K562 (cell line): ENCODE measurements around the gene TBL1X. TPM values are rescaled to one million over a fixed set of nuclear protein-coding genes. Genes with fewer than 3 reads are reported as not detected.

Experiments
- ATAC-seq: fragments of 200-7000 bp; cut with Tn5 transposase; 3 replicates; pipeline ENCODE4 v1.9.1; 2020; ENCODE audit warnings: moderate library complexity
- BruUV-seq: library from RNA; stranded (reverse); fragments of 400-500 nt; replicated peaks from 2 replicates; lab custom pipeline; 2021; lab: Mats Ljungman, UMichigan
- CTCF ChIA-PET: fragments of 300-600 bp; formaldehyde crosslinking; extraction: SDS; loops from one replicate; lab custom pipeline; 2021; ENCODE audit warnings: low intra/inter-chr PET ratio; lab: Yijun Ruan, JAX
- POLR2A ChIA-PET: fragments of 300-600, 350-650 bp; sonication (Branson Sonifier 250); formaldehyde crosslinking; extraction: SDS; loops from one replicate; lab custom pipeline; 2021; ENCODE audit warnings: antibody characterized with exemption, inconsistent platforms; lab: Yijun Ruan, JAX
- DNase-seq, 4 experiments: peaks; one replicate each; pipeline versions ENCODE4 v3.0.0 to v3.0.0-alpha.2; 2011 to 2018; ENCODE audit warnings: low spot score in 3 of 4, mixed read lengths in 3 of 4; ENCODE audit errors: extremely low read depth in 1 of 4
- FAIRE-seq: peaks from 2 replicates; lab custom pipeline; 2011; peaks lifted over from hg19 to GRCh38; lab: Jason Lieb, UNC
- H2AFZ ChIP-seq: 2 replicates; pipeline ENCODE4 v1.6.0; 2011; ENCODE audit warnings: low read depth, low read length, control low read depth, inconsistent platforms
- H3K27ac ChIP-seq: fragments of 200-600 bp; 3 replicates; pipeline ENCODE4 v1.8.0; 2011; ENCODE audit warnings: low read depth, mild to moderate bottlenecking, control low read depth, inconsistent platforms, low read length, moderate library complexity, mixed read lengths; ENCODE audit errors: extremely low read depth
- H3K27me3 ChIP-seq, 2 experiments: fragments of 300-600 bp in 1 of 2; 2 replicates in 1 of 2; 3 replicates in 1 of 2; pipeline versions ENCODE4 v1.6.0 to v1.8.0; 2011; ENCODE audit warnings: inconsistent platforms in 2 of 2, low read length in 2 of 2, mild to moderate bottlenecking in 1 of 2, mixed read lengths in 1 of 2, moderate library complexity in 1 of 2; ENCODE audit not compliant: control insufficient read depth in 2 of 2, insufficient read depth in 2 of 2
- H3K36me3 ChIP-seq: fragments of 300-600 bp; 3 replicates; pipeline ENCODE4 v1.8.0; 2011; ENCODE audit warnings: mild to moderate bottlenecking, low read length, inconsistent platforms; ENCODE audit not compliant: control insufficient read depth, insufficient read depth
- H3K4me1 ChIP-seq, 2 experiments: fragments of 200-600 bp in 1 of 2; replicated peaks in 1 of 2; 2 replicates in 1 of 2; 3 replicates in 1 of 2; pipeline versions ENCODE4 v1.5.1 to v1.8.0; 2011; ENCODE audit warnings: inconsistent platforms in 2 of 2, low read length in 2 of 2, mild to moderate bottlenecking in 1 of 2, mixed read lengths in 1 of 2, moderate library complexity in 1 of 2; ENCODE audit not compliant: control insufficient read depth in 2 of 2, insufficient read depth in 2 of 2
- H3K4me2 ChIP-seq: 2 replicates; pipeline ENCODE4 v1.6.1; 2011; ENCODE audit warnings: low read length, control low read depth, inconsistent platforms, mixed read lengths; ENCODE audit not compliant: insufficient read depth
- H3K4me3 ChIP-seq: fragments of 200-600 bp; sonication (generic), shearing (Covaris generic); 2 replicates; pipeline ENCODE4 v1.5.1; 2016; ENCODE audit warnings: control low read depth, inconsistent platforms
- H3K79me2 ChIP-seq: fragments of 200-600 bp; 3 replicates; pipeline ENCODE4 v1.8.0; 2011; ENCODE audit warnings: low read length, inconsistent platforms; ENCODE audit not compliant: control insufficient read depth, insufficient read depth
- H3K9ac ChIP-seq, 2 experiments: 2 replicates each; pipeline versions ENCODE4 v1.6.0 to v1.6.1; 2011; ENCODE audit warnings: low read depth in 2 of 2, low read length in 2 of 2, control low read depth in 1 of 2, inconsistent platforms in 1 of 2, mild to moderate bottlenecking in 1 of 2, mixed read lengths in 1 of 2; ENCODE audit not compliant: insufficient read depth in 1 of 2
- H3K9me1 ChIP-seq: one replicate; pipeline ENCODE4 v1.6.0; 2011; ENCODE audit warnings: inconsistent platforms, mild to moderate bottlenecking, low read length, moderate library complexity; ENCODE audit not compliant: control insufficient read depth, insufficient read depth
- H3K9me3 ChIP-seq: replicated peaks from 2 replicates; pipeline ENCODE4 v1.5.1; 2011; ENCODE audit warnings: low read depth, low read length, inconsistent platforms; ENCODE audit not compliant: control insufficient read depth, insufficient read depth
- H4K20me1 ChIP-seq: replicated peaks from 2 replicates; pipeline ENCODE4 v1.6.1; 2011; ENCODE audit warnings: low read length, inconsistent platforms, mixed read lengths; ENCODE audit not compliant: control insufficient read depth, insufficient read depth
- CCNT2 ChIP-seq: IDR thresholded peaks from 2 replicates; pipeline ENCODE4 v1.6.1; 2011; ENCODE audit warnings: borderline replicate concordance, low read depth, mild to moderate bottlenecking, moderate library complexity, mixed read lengths, low read length; ENCODE audit not compliant: insufficient read length; ENCODE audit errors: extremely low read depth
- ETV6 ChIP-seq, 3 experiments: fragments of 150-350 bp in 1 of 3; sonication (generic) in 1 of 3; formaldehyde crosslinking in 1 of 3; IDR thresholded peaks; 2 replicates each; pipeline versions ENCODE4 v1.6.1 to v1.8.0; 2014 to 2022; ENCODE audit warnings: borderline replicate concordance in 2 of 3, low read depth in 2 of 3, antibody characterized with exemption in 1 of 3, low read length in 1 of 3, mild to moderate bottlenecking in 1 of 3, missing genetic modification reagents in 1 of 3
- HNRNPUL1 ChIP-seq: fragments of 200-400 bp; formaldehyde crosslinking; IDR thresholded peaks from 2 replicates; pipeline ENCODE4 v1.6.1; 2017; ENCODE audit warnings: low read length
- ILF3 ChIP-seq: fragments of 450-650 bp; IDR thresholded peaks from 2 replicates; pipeline ENCODE4 v1.6.1; 2018; ENCODE audit warnings: antibody characterized with exemption, mild to moderate bottlenecking, moderate library complexity, borderline replicate concordance
- MEF2D ChIP-seq: conservative IDR thresholded peaks from 2 replicates; pipeline ENCODE4 v1.6.1; 2016; ENCODE audit warnings: low read depth, missing genetic modification characterization, missing compliant biosample characterization
- NFIX ChIP-seq: fragments of 250-450 bp; sonication (Bioruptor Pico); IDR thresholded peaks from 2 replicates; pipeline ENCODE4 v1.4.0; 2020; ENCODE audit warnings: low read depth, mild to moderate bottlenecking, moderate library complexity
- SMARCA4 ChIP-seq: fragments of 450-650 bp; IDR thresholded peaks from 2 replicates; pipeline ENCODE4 v1.6.1; 2016
- TCFL5 ChIP-seq: fragments of 250-450 bp; sonication (Bioruptor Pico); conservative IDR thresholded peaks from 2 replicates; pipeline ENCODE4 v1.6.1; 2021; ENCODE audit warnings: mild to moderate bottlenecking, moderate library complexity, matching md5 sums
- ZNF766 ChIP-seq: fragments of 200-800 bp; sonication (Bioruptor generic); conservative IDR thresholded peaks from 2 replicates; pipeline ENCODE4 v1.6.1; 2016; ENCODE audit warnings: missing genetic modification characterization, missing compliant biosample characterization
- ZSCAN32 ChIP-seq: fragments of 450-650 bp; formaldehyde crosslinking; IDR thresholded peaks from 2 replicates; pipeline ENCODE4 v1.4.0; 2020; ENCODE audit warnings: mild to moderate bottlenecking, moderate library complexity
- WGBS: fragments of 100-300 bp; shearing (Covaris generic); methylation state at CpG from one replicate; pipeline ENCODE4 v1.1.6; 2016; ENCODE audit warnings: low coverage, mixed read lengths; ENCODE audit not compliant: insufficient coverage; ENCODE audit errors: missing lambda C conversion rate; 5-methylcytosine and 5-hydroxymethylcytosine counted together
- in situ Hi-C: fragments of 300-500 bp; cut with MboI; formaldehyde crosslinking; loops from 4 replicates; pipeline ENCODE4 v1.15.0; 2018; ENCODE audit warnings: inconsistent platforms, mixed read lengths
- intact Hi-C: fragments of 100-400 bp; cut with micrococcal nuclease; formaldehyde crosslinking; loops from 2 replicates; pipeline ENCODE4 v1.14.2; 2022
- polyA plus RNA-seq, 8 experiments: library from polyadenylated mRNA; depleted of rRNA in 4 of 8; stranded (reverse) in 5 of 8; unstranded in 3 of 8; fragments of >200 nt; fragmentation: Nextera tagmentation in 2 of 8; fragmentation: Illumina TruSeq in 1 of 8; extraction: Ambion mirVana in 2 of 8; extraction: Trizol in 1 of 8; gene quantifications; 2 replicates each; pipeline versions ENCODE4 v1.2.1 to v1.2.3, GENCODE V29; 2011 to 2014; ENCODE audit warnings: inconsistent platforms in 1 of 8, missing spikeins in 1 of 8
- total RNA-seq, 7 experiments: library from RNA; depleted of rRNA in 6 of 7; stranded (reverse); fragments of >200 nt in 6 of 7; fragmentation: Illumina TruSeq in 2 of 7; extraction: Trizol in 2 of 7; gene quantifications; 2 replicates each; pipeline versions ENCODE4 v1.2.1 to v1.2.3, GENCODE V29; 2011 to 2021; ENCODE audit warnings: low replicate concordance in 1 of 7
- TF ChIP-seq, protein P1 (sequence below): sonication (generic); formaldehyde crosslinking; IDR thresholded peaks from 2 replicates; pipeline ENCODE4 v1.8.1; 2023; ENCODE audit warnings: mild to moderate bottlenecking, missing genetic modification reagents
- TF ChIP-seq, protein P2 (sequence below): fragments of 250-450 bp; sonication (Bioruptor Pico); IDR thresholded peaks from 2 replicates; pipeline ENCODE4 v1.4.0; 2020; ENCODE audit warnings: borderline replicate concordance

Gene TBL1X
- total and polyA plus RNA-seq, 9 of the 15 experiments (the other 6 are each of a cell fraction or from before 2014, with no cell fraction given), result 6.0 to 49.6 (median 19.7) TPM

GRCh38 chrX:9418262-9418661 lies 46.6 kb upstream of the TBL1X start:
- no peak for FAIRE-seq
- Histone ChIP-seq H3K4me2 (no peak overlapping the region), H2AFZ (no peak overlapping the region), H3K4me3 (no peak overlapping the region), H3K36me3 (no peaks in the 10 kb centered on the region), H3K9me3 (no peaks in the 10 kb centered on the region), H3K4me1 (peaks cover 6 to 9% of the 10 kb centered on the region in 2 experiments; a peak in 2 of 5 replicates), H3K9ac (no peak overlapping the region), H3K79me2 (no peaks in the 10 kb centered on the region), H3K9me1 (no peaks in the 10 kb centered on the region), H3K27ac (no peak overlapping the region)
- POLR2A ChIA-PET, result interaction anchor here (0.6 kb wide), 1 partner anchor 922 kb away, joined by 3 read pairs; no protein-coding TSS in a partner anchor
- intact Hi-C loops, result loop anchor here (2.0 to 5.0 kb wide), 2 partner anchors 44 to 65 kb away; no protein-coding TSS in a partner anchor
- DNase-seq, result no peak
- WGBS, result 51% methylated on average over 5 of the region's 6 CpGs
- TF ChIP-seq ZNF766 (CRISPR knock-in tag), result no peak
- no peak for TF ChIP-seq ETV6 (IDR thresholded peaks at IDR 0.05; ENCODE audit: borderline replicate concordance in 1 of 2, low read depth in 2 of 2, low read length in 1 of 2)
- TF ChIP-seq ETV6 (CRISPR knock-in tag; IDR thresholded peaks at IDR 0.05; ENCODE audit: borderline replicate concordance), result no peak
- TF ChIP-seq, protein P1, sequence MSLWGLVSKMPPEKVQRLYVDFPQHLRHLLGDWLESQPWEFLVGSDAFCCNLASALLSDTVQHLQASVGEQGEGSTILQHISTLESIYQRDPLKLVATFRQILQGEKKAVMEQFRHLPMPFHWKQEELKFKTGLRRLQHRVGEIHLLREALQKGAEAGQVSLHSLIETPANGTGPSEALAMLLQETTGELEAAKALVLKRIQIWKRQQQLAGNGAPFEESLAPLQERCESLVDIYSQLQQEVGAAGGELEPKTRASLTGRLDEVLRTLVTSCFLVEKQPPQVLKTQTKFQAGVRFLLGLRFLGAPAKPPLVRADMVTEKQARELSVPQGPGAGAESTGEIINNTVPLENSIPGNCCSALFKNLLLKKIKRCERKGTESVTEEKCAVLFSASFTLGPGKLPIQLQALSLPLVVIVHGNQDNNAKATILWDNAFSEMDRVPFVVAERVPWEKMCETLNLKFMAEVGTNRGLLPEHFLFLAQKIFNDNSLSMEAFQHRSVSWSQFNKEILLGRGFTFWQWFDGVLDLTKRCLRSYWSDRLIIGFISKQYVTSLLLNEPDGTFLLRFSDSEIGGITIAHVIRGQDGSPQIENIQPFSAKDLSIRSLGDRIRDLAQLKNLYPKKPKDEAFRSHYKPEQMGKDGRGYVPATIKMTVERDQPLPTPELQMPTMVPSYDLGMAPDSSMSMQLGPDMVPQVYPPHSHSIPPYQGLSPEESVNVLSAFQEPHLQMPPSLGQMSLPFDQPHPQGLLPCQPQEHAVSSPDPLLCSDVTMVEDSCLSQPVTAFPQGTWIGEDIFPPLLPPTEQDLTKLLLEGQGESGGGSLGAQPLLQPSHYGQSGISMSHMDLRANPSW (CRISPR knock-in tag), result no peak
- TF ChIP-seq TCFL5, result no peak
- no peak for TF ChIP-seq ILF3
- TF ChIP-seq HNRNPUL1, result no peak
- no peak for TF ChIP-seq SMARCA4
- TF ChIP-seq CCNT2, result no peak
- no peak for TF ChIP-seq NFIX (CRISPR knock-in tag)
- TF ChIP-seq, protein P2, sequence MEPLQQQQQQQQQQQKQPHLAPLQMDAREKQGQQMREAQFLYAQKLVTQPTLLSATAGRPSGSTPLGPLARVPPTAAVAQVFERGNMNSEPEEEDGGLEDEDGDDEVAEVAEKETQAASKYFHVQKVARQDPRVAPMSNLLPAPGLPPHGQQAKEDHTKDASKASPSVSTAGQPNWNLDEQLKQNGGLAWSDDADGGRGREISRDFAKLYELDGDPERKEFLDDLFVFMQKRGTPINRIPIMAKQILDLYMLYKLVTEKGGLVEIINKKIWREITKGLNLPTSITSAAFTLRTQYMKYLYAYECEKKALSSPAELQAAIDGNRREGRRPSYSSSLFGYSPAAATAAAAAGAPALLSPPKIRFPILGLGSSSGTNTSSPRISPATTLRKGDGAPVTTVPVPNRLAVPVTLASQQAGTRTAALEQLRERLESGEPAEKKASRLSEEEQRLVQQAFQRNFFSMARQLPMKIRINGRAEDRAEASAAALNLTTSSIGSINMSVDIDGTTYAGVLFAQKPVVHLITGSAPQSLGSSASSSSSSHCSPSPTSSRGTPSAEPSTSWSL (CRISPR knock-in tag), result no peak
- TF ChIP-seq ZSCAN32 (CRISPR knock-in tag), result no peak
- no peak for TF ChIP-seq MEF2D (tag)
- TF ChIP-seq, all 486 proteins: peak for 0
- no peak for ATAC-seq
- CTCF ChIA-PET, result no interaction called here
- in situ Hi-C loops, result no loop called here
- Histone ChIP-seq H3K27me3 (no peaks in the 10 kb centered on the region), H4K20me1 (no peaks in the 10 kb centered on the region)
- BruUV-seq, result no TSS peak
